ENCODE results near the gene ZNF148.

The ZNF148 gene

DNA sequence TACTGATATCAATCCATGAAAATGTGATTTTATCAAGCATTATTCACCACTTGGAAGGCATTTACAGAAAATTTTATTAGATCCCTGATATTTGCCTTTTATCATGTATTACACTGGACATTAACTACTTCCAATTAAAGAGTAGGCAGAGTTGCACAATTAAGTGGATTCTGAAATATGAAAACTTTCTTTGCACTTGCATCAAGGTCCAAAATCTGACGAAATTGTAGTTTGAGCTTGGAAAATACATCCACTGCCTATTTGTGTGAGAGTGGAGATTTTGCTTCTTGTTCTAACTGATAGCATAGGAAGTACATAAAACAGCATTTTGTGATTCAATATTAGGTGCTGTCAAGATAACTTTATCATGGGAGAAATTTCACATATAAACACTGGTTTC is 113.0 kb downstream of the ZNF148 start:
- in situ Hi-C loops (cut with MboI; ENCODE audit: low sequenced_read_pairs, unreplicated experiment), result no loop called here
- DNase-seq (ENCODE audit: low spot score), result no peak
- TF ChIP-seq, protein P1, sequence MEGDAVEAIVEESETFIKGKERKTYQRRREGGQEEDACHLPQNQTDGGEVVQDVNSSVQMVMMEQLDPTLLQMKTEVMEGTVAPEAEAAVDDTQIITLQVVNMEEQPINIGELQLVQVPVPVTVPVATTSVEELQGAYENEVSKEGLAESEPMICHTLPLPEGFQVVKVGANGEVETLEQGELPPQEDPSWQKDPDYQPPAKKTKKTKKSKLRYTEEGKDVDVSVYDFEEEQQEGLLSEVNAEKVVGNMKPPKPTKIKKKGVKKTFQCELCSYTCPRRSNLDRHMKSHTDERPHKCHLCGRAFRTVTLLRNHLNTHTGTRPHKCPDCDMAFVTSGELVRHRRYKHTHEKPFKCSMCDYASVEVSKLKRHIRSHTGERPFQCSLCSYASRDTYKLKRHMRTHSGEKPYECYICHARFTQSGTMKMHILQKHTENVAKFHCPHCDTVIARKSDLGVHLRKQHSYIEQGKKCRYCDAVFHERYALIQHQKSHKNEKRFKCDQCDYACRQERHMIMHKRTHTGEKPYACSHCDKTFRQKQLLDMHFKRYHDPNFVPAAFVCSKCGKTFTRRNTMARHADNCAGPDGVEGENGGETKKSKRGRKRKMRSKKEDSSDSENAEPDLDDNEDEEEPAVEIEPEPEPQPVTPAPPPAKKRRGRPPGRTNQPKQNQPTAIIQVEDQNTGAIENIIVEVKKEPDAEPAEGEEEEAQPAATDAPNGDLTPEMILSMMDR (IDR thresholded peaks at IDR 0.05; ENCODE audit: borderline replicate concordance, control extremely low read depth, extremely low read depth, insufficient read depth, missing control alignments), result no peak

DNA sequence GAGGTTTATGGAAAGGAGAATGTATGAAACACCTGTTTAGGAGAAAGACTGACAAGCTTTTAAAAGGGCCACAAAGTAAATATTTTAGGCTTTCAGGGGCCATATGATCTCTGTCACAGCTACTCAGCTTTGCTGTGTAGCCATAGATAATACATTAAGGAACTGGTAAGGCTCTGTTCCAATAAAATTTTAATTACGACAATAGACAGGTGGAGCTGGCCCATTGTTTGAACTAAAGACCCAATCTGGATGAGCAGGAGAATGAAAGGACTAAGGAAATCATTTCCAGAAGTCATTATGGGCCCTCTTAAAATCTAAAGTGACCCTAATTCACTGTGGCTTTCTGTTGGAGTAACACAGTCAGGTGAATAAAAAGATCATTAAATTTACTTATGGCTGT is 114.1 kb downstream of the ZNF148 start:
- DNase-seq (ENCODE audit: low spot score), result no peak
- in situ Hi-C loops (cut with MboI; ENCODE audit: low sequenced_read_pairs, unreplicated experiment), result no loop called here
- TF ChIP-seq, protein P1 (IDR thresholded peaks at IDR 0.05; ENCODE audit: borderline replicate concordance, control extremely low read depth, extremely low read depth, insufficient read depth, missing control alignments), result no peak

DNA sequence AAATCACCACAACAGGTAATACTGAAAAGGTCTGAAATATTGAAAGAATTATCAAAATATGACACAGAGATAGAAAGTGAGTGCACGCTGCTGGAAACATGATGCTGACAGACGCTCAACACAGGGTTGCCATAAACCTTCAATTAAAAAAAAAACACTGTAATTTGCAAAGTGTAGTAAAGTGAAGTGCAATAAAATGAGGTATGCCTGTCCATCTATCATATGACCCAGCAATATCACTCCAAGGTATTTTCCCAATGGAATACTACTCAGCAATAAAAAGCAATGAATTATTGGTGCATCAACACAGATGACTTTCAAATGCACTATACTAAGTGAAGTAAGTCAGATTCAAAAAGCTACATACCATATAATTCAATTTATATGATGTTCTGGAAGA is 115.0 kb downstream of the ZNF148 start:
- in situ Hi-C loops (cut with MboI; ENCODE audit: low sequenced_read_pairs, unreplicated experiment), result no loop called here
- DNase-seq (ENCODE audit: low spot score), result no peak
- TF ChIP-seq, protein P1 (IDR thresholded peaks at IDR 0.05; ENCODE audit: borderline replicate concordance, control extremely low read depth, extremely low read depth, insufficient read depth, missing control alignments), result no peak

DNA sequence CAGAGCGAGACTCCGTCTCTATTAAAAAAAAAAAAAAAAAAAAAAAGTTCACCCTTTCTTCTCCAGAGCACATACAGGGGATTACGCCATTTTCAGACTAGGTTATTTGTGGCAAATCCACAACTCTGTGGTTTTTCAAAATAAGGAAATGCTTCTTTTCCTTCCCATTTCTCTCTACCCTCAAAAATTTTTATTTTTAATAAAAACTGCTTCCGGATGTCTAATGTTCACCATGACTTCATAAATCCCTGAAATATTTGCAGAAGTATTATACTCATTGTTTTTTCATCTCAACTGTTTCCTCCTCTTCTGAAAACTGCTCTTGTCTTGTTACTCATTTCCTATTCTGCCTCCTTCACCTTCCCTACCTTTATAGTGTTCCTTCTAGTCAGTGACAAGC is 117.6 kb downstream of the ZNF148 start:
- no peak for DNase-seq (ENCODE audit: low spot score)
- in situ Hi-C loops (cut with MboI; ENCODE audit: low sequenced_read_pairs, unreplicated experiment), result no loop called here
- TF ChIP-seq, protein P1 (IDR thresholded peaks at IDR 0.05; ENCODE audit: borderline replicate concordance, control extremely low read depth, extremely low read depth, insufficient read depth, missing control alignments), result no peak

DNA sequence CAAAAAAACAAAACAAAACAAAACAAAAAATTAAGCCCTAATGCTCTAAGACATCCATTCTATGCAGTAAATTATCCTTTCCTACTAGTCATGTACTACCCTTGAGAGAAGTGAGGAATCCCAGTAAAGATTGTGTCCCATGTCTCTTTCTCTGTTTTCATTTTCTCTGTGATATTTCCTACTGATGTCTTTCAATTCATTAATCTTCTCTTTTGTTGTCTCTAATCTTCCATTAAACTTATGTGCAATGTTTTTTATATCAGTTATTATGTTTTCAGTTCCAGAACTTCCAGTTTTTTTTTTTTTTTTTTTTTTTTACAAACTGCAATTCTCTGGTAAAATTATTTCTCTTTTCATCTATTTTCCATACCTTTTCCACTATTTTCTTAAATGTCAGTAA is 118.5 kb downstream of the ZNF148 start:
- in situ Hi-C loops (cut with MboI; ENCODE audit: low sequenced_read_pairs, unreplicated experiment), result no loop called here
- no peak for DNase-seq (ENCODE audit: low spot score)
- TF ChIP-seq, protein P1 (IDR thresholded peaks at IDR 0.05; ENCODE audit: borderline replicate concordance, control extremely low read depth, extremely low read depth, insufficient read depth, missing control alignments), result no peak

DNA sequence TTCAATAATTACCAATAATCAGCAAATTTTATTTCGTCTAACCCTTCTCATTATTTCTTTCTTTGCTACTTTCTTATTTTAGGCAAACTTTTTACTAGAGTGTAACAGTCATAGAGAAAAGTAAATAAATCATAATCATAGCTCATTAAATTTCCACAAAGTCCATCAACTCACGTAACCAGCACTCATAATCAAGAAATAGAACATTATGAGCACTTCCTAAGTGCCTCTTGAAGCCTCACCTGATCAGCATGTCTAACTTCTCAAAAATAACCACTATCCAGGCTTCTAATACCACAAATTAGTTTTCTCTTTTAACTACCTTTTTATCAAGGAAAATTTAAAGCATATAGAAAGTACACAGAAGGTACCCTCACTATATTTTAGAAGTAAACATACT is 124.2 kb downstream of the ZNF148 start:
- in situ Hi-C loops (cut with MboI; ENCODE audit: low sequenced_read_pairs, unreplicated experiment), result no loop called here
- TF ChIP-seq, protein P1 (IDR thresholded peaks at IDR 0.05; ENCODE audit: borderline replicate concordance, control extremely low read depth, extremely low read depth, insufficient read depth, missing control alignments), result no peak
- no peak for DNase-seq (ENCODE audit: low spot score)

DNA sequence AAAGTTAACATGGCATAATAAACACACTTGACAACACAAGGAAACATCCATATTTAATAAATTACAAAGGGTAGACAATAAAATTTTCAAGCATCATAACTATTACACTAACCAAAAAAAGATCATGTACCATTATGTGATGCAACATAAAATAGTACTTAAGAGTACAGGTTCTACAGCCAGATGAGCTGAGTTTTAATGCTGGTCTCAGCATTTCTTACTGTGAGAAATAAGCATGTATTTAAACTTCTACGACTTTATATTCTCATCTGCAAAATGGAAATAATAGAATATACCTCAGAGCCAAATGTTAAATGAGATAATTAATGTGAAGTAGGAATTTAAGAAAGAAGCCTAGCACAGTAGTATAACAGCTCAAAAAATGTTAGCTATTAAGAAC is 128.9 kb downstream of the ZNF148 start:
- TF ChIP-seq, protein P1 (IDR thresholded peaks at IDR 0.05; ENCODE audit: borderline replicate concordance, control extremely low read depth, extremely low read depth, insufficient read depth, missing control alignments), result no peak
- in situ Hi-C loops (cut with MboI; ENCODE audit: low sequenced_read_pairs, unreplicated experiment), result no loop called here
- no peak for DNase-seq (ENCODE audit: low spot score)

Measured in GM13976 (cell line).